Measurements from ENCODE around the gene ZNF778.
"Not testable (repeated sequence)": the region's sequence is repeated elsewhere in the genome, so short reads cannot be mapped to it uniquely, and the experiment has no call there.

ZNF778 gene

GRCh38 chr16:89187032-89187769, 30.3 kb upstream of the ZNF778 start:
- TF ChIP-seq EZH2phosphoT487 (conservative IDR thresholded peaks at IDR 0.05; ENCODE audit: low read length): no peak
- no peak for TF ChIP-seq CTCF (IDR thresholded peaks at IDR 0.05; ENCODE audit: insufficient read depth, low read length, poor library complexity, severe bottlenecking)
- Histone ChIP-seq H3K4me3 (ENCODE audit: insufficient read depth, low read length, poor library complexity, severe bottlenecking) (no peak overlapping the region), H3K4me2 (ENCODE audit: low read depth, low read length, poor library complexity, severe bottlenecking) (no peak overlapping the region)

GRCh38 chr16:89187770-89188392, 29.6 kb upstream of the ZNF778 start:
- Histone ChIP-seq H3K4me2 (ENCODE audit: low read depth, low read length, poor library complexity, severe bottlenecking) (no peak overlapping the region), H3K27me3 (ENCODE audit: low read length) (no peaks in the 10 kb centered on the region), H3F3A (ENCODE audit: insufficient read depth) (0 out of 2 replicates have a peak, but pooled peaks cover 3% of the 10 kb centered on the region), H4K20me1 (ENCODE audit: low read depth, low read length) (no peaks in the 10 kb centered on the region), H3K4me3 (ENCODE audit: insufficient read depth, low read length, poor library complexity, severe bottlenecking) (no peak overlapping the region), H3K79me2 (ENCODE audit: insufficient read depth, low read length) (no peaks in the 10 kb centered on the region), H3K36me3 (ENCODE audit: low read length) (no peaks in the 10 kb centered on the region), H3K9me3 (ENCODE audit: insufficient read depth, low read length) (no peaks in the 10 kb centered on the region), H3K27ac (ENCODE audit: low read depth, low read length) (no peak overlapping the region), H3K9ac (ENCODE audit: low read length) (no peak overlapping the region), H3K9me2 (replicated peaks; ENCODE audit: insufficient read depth, low read length) (no peaks in the 10 kb centered on the region), H2AFZ (ENCODE audit: low read depth, low read length, severe bottlenecking) (no peak overlapping the region)
- TF ChIP-seq CTCF (IDR thresholded peaks at IDR 0.05; ENCODE audit: insufficient read depth, low read length, poor library complexity, severe bottlenecking): no peak
- no peak for TF ChIP-seq EZH2phosphoT487 (conservative IDR thresholded peaks at IDR 0.05; ENCODE audit: low read length)

More at GRCh38 chr16:89187032-89187769, 30.3 kb upstream of the ZNF778 start:
- no peak overlapping the region for H3K9ac ChIP-seq (ENCODE audit: low read length)
- H3K79me2 ChIP-seq (ENCODE audit: insufficient read depth, low read length): no peaks in the 10 kb centered on the region
- 0 out of 2 replicates have a peak, but pooled peaks cover 3% of the 10 kb centered on the region for H3F3A ChIP-seq (ENCODE audit: insufficient read depth)
- H3K9me3 ChIP-seq (ENCODE audit: insufficient read depth, low read length): no peaks in the 10 kb centered on the region
- no peaks in the 10 kb centered on the region for H3K9me2 ChIP-seq (replicated peaks; ENCODE audit: insufficient read depth, low read length)
- H2AFZ ChIP-seq (ENCODE audit: low read depth, low read length, severe bottlenecking): no peak overlapping the region
- H3K36me3 ChIP-seq (ENCODE audit: low read length): no peaks in the 10 kb centered on the region
- H3K27ac ChIP-seq (ENCODE audit: low read depth, low read length): no peak overlapping the region
- no peaks in the 10 kb centered on the region for H4K20me1 ChIP-seq (ENCODE audit: low read depth, low read length)
- no peaks in the 10 kb centered on the region for H3K27me3 ChIP-seq (ENCODE audit: low read length)

- not testable (repeated sequence) for H3K79me2 ChIP-seq (ENCODE audit: insufficient read depth, low read length); H4K20me1 ChIP-seq (ENCODE audit: low read depth, low read length); H2AFZ ChIP-seq (ENCODE audit: low read depth, low read length, severe bottlenecking); H3K27me3 ChIP-seq (ENCODE audit: low read length); H3K27ac ChIP-seq (ENCODE audit: low read depth, low read length); H3F3A ChIP-seq (ENCODE audit: insufficient read depth); H3K4me2 ChIP-seq (ENCODE audit: low read depth, low read length, poor library complexity, severe bottlenecking); H3K36me3 ChIP-seq (ENCODE audit: low read length); H3K9me3 ChIP-seq (ENCODE audit: insufficient read depth, low read length); H3K9me2 ChIP-seq (replicated peaks; ENCODE audit: insufficient read depth, low read length); H3K9ac ChIP-seq (ENCODE audit: low read length); H3K4me3 ChIP-seq (ENCODE audit: insufficient read depth, low read length, poor library complexity, severe bottlenecking)
Measured at GRCh38 chr16:89188471-89189357, 28.8 kb upstream of the ZNF778 start.
